H1 (cell line): Measurements from ENCODE around the gene APLP2. TPM values are rescaled to one million over a fixed set of nuclear protein-coding genes. Genes with fewer than 3 reads are reported as not detected.

Experiments used
- CTCF ChIA-PET: fragments of 300-600 bp; sonication (Branson Sonifier 250); formaldehyde crosslinking; loops from one replicate; lab custom pipeline; 2021; ENCODE audit not compliant: partially characterized antibody; lab: Charles Lee
- POLR2A ChIA-PET: fragments of 300-600 bp; sonication (Branson Sonifier 250); formaldehyde crosslinking; loops from one replicate; lab custom pipeline; 2021; ENCODE audit warnings: inconsistent platforms; ENCODE audit not compliant: partially characterized antibody; lab: Charles Lee
- DNase-seq, 2 experiments: peaks; one replicate each; pipeline versions ENCODE4 v3.0.0 to v3.0.0-alpha.2; 2010 to 2022; ENCODE audit warnings: low spot score in 2 of 2, low read depth in 1 of 2, mixed read lengths in 1 of 2
- FAIRE-seq: peaks from 2 replicates; lab custom pipeline; 2011; peaks lifted over from hg19 to GRCh38; lab: Jason Lieb, UNC
- H2AFZ ChIP-seq: 2 replicates; pipeline ENCODE4 v1.8.1; 2012; ENCODE audit warnings: low read length, inconsistent platforms
- H2AK5ac ChIP-seq: 2 replicates; pipeline ENCODE4 v1.6.1; 2013; ENCODE audit warnings: low read depth, low read length
- H2BK120ac ChIP-seq: replicated peaks from 2 replicates; pipeline ENCODE3; 2013; ENCODE audit warnings: low read depth, low read length, inconsistent platforms
- H2BK12ac ChIP-seq: 2 replicates; pipeline ENCODE4 v1.6.1; 2013; ENCODE audit warnings: low read depth, low read length
- H2BK15ac ChIP-seq: 2 replicates; pipeline ENCODE4 v1.6.1; 2013; ENCODE audit warnings: low read length
- H2BK20ac ChIP-seq: 2 replicates; pipeline ENCODE4 v1.6.1; 2013; ENCODE audit warnings: low read length
- H2BK5ac ChIP-seq: 2 replicates; pipeline ENCODE4 v1.6.1; 2013; ENCODE audit warnings: low read depth, low read length
- H3K14ac ChIP-seq: 2 replicates; pipeline ENCODE4 v1.6.1; 2013; ENCODE audit warnings: inconsistent platforms; ENCODE audit not compliant: insufficient read length
- H3K18ac ChIP-seq: 2 replicates; pipeline ENCODE4 v1.6.1; 2013; ENCODE audit warnings: low read length; ENCODE audit errors: extremely low read depth
- H3K23ac ChIP-seq: 2 replicates; pipeline ENCODE4 v1.6.1; 2013; ENCODE audit warnings: inconsistent platforms; ENCODE audit not compliant: insufficient read length
- H3K23me2 ChIP-seq: 2 replicates; pipeline ENCODE4 v1.6.1; 2013; ENCODE audit warnings: low read depth, low read length
- H3K27ac ChIP-seq: 2 replicates; pipeline ENCODE4 v1.6.1; 2011; ENCODE audit warnings: low read depth, low read length, inconsistent platforms
- H3K27me3 ChIP-seq, 4 experiments: replicated peaks in 1 of 4; 1 replicate in 1 of 4; 2 replicates in 3 of 4; pipeline versions ENCODE4 v1.6.1 to v1.8.1; 2011 to 2013; ENCODE audit warnings: low read length in 3 of 4, mild to moderate bottlenecking in 3 of 4, inconsistent platforms in 2 of 4, mixed read lengths in 2 of 4, moderate library complexity in 1 of 4; ENCODE audit not compliant: control insufficient read depth in 3 of 4, insufficient read depth in 3 of 4; ENCODE audit errors: extremely low read depth in 1 of 4
- H3K36me3 ChIP-seq, 4 experiments: 2 replicates each; pipeline versions ENCODE4 v1.6.1 to v1.8.1; 2011 to 2013; ENCODE audit warnings: mild to moderate bottlenecking in 4 of 4, low read length in 3 of 4, moderate library complexity in 2 of 4, control low read depth in 1 of 4, inconsistent platforms in 1 of 4; ENCODE audit not compliant: insufficient read depth in 4 of 4, control insufficient read depth in 2 of 4
- H3K4ac ChIP-seq: replicated peaks from 2 replicates; pipeline ENCODE3; 2013; ENCODE audit warnings: low read length, low read depth, mixed read lengths, inconsistent platforms; ENCODE audit not compliant: insufficient read length
- H3K4me1 ChIP-seq, 4 experiments: replicated peaks in 1 of 4; 1 replicate in 1 of 4; 2 replicates in 3 of 4; pipeline versions ENCODE4 v1.6.1 to v1.8.1; 2011 to 2013; ENCODE audit warnings: low read length in 3 of 4, inconsistent platforms in 2 of 4, mixed read lengths in 1 of 4; ENCODE audit not compliant: insufficient read depth in 4 of 4, control insufficient read depth in 3 of 4
- H3K4me2 ChIP-seq, 2 experiments: 2 replicates each; pipeline versions ENCODE4 v1.6.1 to v1.8.1; 2011 to 2013; ENCODE audit warnings: low read depth in 2 of 2, low read length in 2 of 2, control low read depth in 1 of 2, inconsistent platforms in 1 of 2, mild to moderate bottlenecking in 1 of 2; ENCODE audit not compliant: insufficient read depth in 1 of 2
- H3K4me3 ChIP-seq, 4 experiments: fragments of 200-600, 300-600 bp in 1 of 4; sonication (generic), shearing (Covaris generic), sonication (Bioruptor Twin) in 1 of 4; 2 replicates each; pipeline versions ENCODE4 v1.5.1 to v1.8.1; 2011 to 2016; ENCODE audit warnings: low read length in 4 of 4, low read depth in 3 of 4, control low read depth in 2 of 4, inconsistent platforms in 2 of 4, mild to moderate bottlenecking in 2 of 4, mixed read lengths in 1 of 4, moderate library complexity in 1 of 4; ENCODE audit not compliant: insufficient read depth in 2 of 4; ENCODE audit errors: extremely low read depth in 1 of 4
- H3K56ac ChIP-seq: replicated peaks from 2 replicates; pipeline ENCODE3; 2013; ENCODE audit warnings: low read depth, mild to moderate bottlenecking, mixed read lengths, low read length, inconsistent platforms; ENCODE audit not compliant: insufficient read length
- H3K79me1 ChIP-seq: 2 replicates; pipeline ENCODE4 v1.6.1; 2013; ENCODE audit warnings: low read depth, low read length, control low read depth
- H3K79me2 ChIP-seq, 2 experiments: 2 replicates each; pipeline versions ENCODE4 v1.6.1 to v1.8.1; 2012 to 2013; ENCODE audit warnings: low read length in 2 of 2, mild to moderate bottlenecking in 2 of 2, inconsistent platforms in 1 of 2; ENCODE audit not compliant: insufficient read depth in 2 of 2, control insufficient read depth in 1 of 2
- H3K9ac ChIP-seq, 4 experiments: replicated peaks in 1 of 4; 1 replicate in 1 of 4; 2 replicates in 3 of 4; pipeline versions ENCODE4 v1.6.1 to v1.8.1; 2011 to 2013; ENCODE audit warnings: low read depth in 3 of 4, low read length in 3 of 4, control low read depth in 2 of 4, mild to moderate bottlenecking in 2 of 4, moderate library complexity in 2 of 4, inconsistent platforms in 1 of 4; ENCODE audit errors: extremely low read depth in 1 of 4
- H3K9me3 ChIP-seq, 2 experiments: 2 replicates each; pipeline versions ENCODE4 v1.6.1 to v1.8.1; 2012 to 2013; ENCODE audit warnings: mild to moderate bottlenecking in 2 of 2, moderate library complexity in 2 of 2, control low read depth in 1 of 2, inconsistent platforms in 1 of 2, low read depth in 1 of 2, low read length in 1 of 2, mixed read lengths in 1 of 2; ENCODE audit not compliant: insufficient read depth in 2 of 2
- H4K20me1 ChIP-seq, 2 experiments: replicated peaks in 1 of 2; 2 replicates each; pipeline versions ENCODE3 to v1.8.1; 2011 to 2013; ENCODE audit warnings: inconsistent platforms in 2 of 2, low read length in 2 of 2, mild to moderate bottlenecking in 1 of 2; ENCODE audit not compliant: insufficient read depth in 2 of 2, control insufficient read depth in 1 of 2
- H4K5ac ChIP-seq: 2 replicates; pipeline ENCODE4 v1.6.1; 2013; ENCODE audit warnings: low read length, low read depth, mixed read lengths, inconsistent platforms; ENCODE audit not compliant: insufficient read length
- H4K8ac ChIP-seq: 2 replicates; pipeline ENCODE4 v1.8.0; 2013; ENCODE audit warnings: mild to moderate bottlenecking, moderate library complexity, low read length, inconsistent platforms; ENCODE audit not compliant: insufficient read depth; ENCODE audit errors: extremely low read depth
- H4K91ac ChIP-seq: replicated peaks from 2 replicates; pipeline ENCODE3; 2013; ENCODE audit warnings: low read length, mixed read lengths, inconsistent platforms; ENCODE audit not compliant: insufficient read length
- PHF8 ChIP-seq: fragments of 200-600 bp; sonication (generic); conservative IDR thresholded peaks from 2 replicates; pipeline ENCODE4 v1.7.1; 2012; ENCODE audit warnings: low read depth, mild to moderate bottlenecking, inconsistent platforms, low read length, moderate library complexity
- WGBS, 2 experiments: shearing (Covaris generic) in 1 of 2; methylation state at CpG; one replicate each; pipeline versions ENCODE4 v1.1.6 to v1.1.7; 2013 to 2015; ENCODE audit warnings: low lambda C conversion rate in 2 of 2, mixed read lengths in 2 of 2, inconsistent platforms in 1 of 2, low coverage in 1 of 2, missing lambda C conversion rate in 1 of 2; ENCODE audit not compliant: insufficient replicate concordance in 2 of 2, insufficient coverage in 1 of 2, insufficient read length in 1 of 2; ENCODE audit errors: extremely low coverage in 1 of 2, missing lambda C conversion rate in 1 of 2; 5-methylcytosine and 5-hydroxymethylcytosine counted together
- polyA plus RNA-seq, 7 experiments: library from polyadenylated mRNA; depleted of rRNA in 3 of 7; stranded (reverse) in 5 of 7; unstranded in 2 of 7; fragments of >200 nt in 5 of 7; fragments of 200-250 nt in 2 of 7; gene quantifications; 1 replicate in 5 of 7; 2 replicates in 1 of 7; 4 replicates in 1 of 7; pipeline versions ENCODE4 v1.2.1 to v1.2.3, GENCODE V29; 2011 to 2013; ENCODE audit warnings: missing spikeins in 2 of 7, mixed read lengths in 2 of 7
- total RNA-seq: library from RNA; stranded (reverse); fragmentation: NEBNext Ultra II Directional; extraction: Animal tissue kit (Norgen Biotek cat#: 25700); gene quantifications from 2 replicates; pipeline ENCODE4 v1.2.1, GENCODE V29; 2021

The APLP2 gene
- total and polyA plus RNA-seq, 2 of the 8 experiments (the other 6 are each of a cell fraction or from before 2014, with no cell fraction given): 222 to 315 TPM

- ChIA-PET POLR2A (interaction anchor here (1.1 to 1.5 kb wide), 2 partner anchors 18 to 48 kb away, joined by 3 to 5 read pairs; partner anchors contain the start of gene APLP2), CTCF (interaction anchor here (0.8 to 1.5 kb wide), 2 partner anchors 15 to 21 kb away, joined by 3 to 5 read pairs; no protein-coding TSS in a partner anchor)
- no peak overlapping the region for H3K4me2 ChIP-seq
- no peak overlapping the region for H2BK15ac ChIP-seq
- H3K4ac ChIP-seq: no peak overlapping the region
- no peak for TF ChIP-seq PHF8
- H3K56ac ChIP-seq: no peak overlapping the region
- H2BK120ac ChIP-seq: no peak overlapping the region
- no peaks in the 10 kb centered on the region for H3K27me3 ChIP-seq
- no peaks in the 10 kb centered on the region for H3K36me3 ChIP-seq
- H3K27ac ChIP-seq: no peak overlapping the region
- no peaks in the 10 kb centered on the region for H3K79me2 ChIP-seq
- H4K20me1 ChIP-seq: no peaks in the 10 kb centered on the region
- 76% methylated on average over 1 of the region's 1 CpG; no CpG with 5 or more reads in 1 of the 2 experiments for WGBS, 2 experiments
- H3K23ac ChIP-seq: no peak overlapping the region
- no peak overlapping the region for H3K14ac ChIP-seq
- H2BK12ac ChIP-seq: no peak overlapping the region
- H3K23me2 ChIP-seq: no peaks in the 10 kb centered on the region
- H2AK5ac ChIP-seq: no peak overlapping the region
- peaks cover 0 to 2% (median 0%) of the 10 kb centered on the region in 4 experiments; a peak in 1 of 7 replicates for H3K4me1 ChIP-seq
- H2AFZ ChIP-seq: no peak overlapping the region
- FAIRE-seq: no peak
- H4K8ac ChIP-seq: no peak overlapping the region
- no peak overlapping the region for H2BK5ac ChIP-seq
- H3K4me3 ChIP-seq: no peak overlapping the region
- no peaks in the 10 kb centered on the region for H3K79me1 ChIP-seq
- H2BK20ac ChIP-seq: no peak overlapping the region
- no peak overlapping the region for H3K18ac ChIP-seq
- H4K5ac ChIP-seq: no peak overlapping the region
- H3K9me3 ChIP-seq: no peaks in the 10 kb centered on the region
- no peak for DNase-seq
- H4K91ac ChIP-seq: no peak overlapping the region
- H3K9ac ChIP-seq: no peak overlapping the region
Observed at GRCh38 chr11:130051082-130051481, 18.6 kb upstream of the APLP2 start.
